ENCODE results near the gene ZAP70.
"Not testable (repeated sequence)": the region's sequence is repeated elsewhere in the genome, so short reads cannot be mapped to it uniquely, and the experiment has no call there.

ZAP70 gene

GRCh38 chr2:97670471-97670870, 42.9 kb upstream of the ZAP70 start:
- DNase-seq (ENCODE audit: low read depth, low spot score) = no peak
- POLR2A ChIA-PET = no interaction called here
- TF ChIP-seq, protein P1, sequence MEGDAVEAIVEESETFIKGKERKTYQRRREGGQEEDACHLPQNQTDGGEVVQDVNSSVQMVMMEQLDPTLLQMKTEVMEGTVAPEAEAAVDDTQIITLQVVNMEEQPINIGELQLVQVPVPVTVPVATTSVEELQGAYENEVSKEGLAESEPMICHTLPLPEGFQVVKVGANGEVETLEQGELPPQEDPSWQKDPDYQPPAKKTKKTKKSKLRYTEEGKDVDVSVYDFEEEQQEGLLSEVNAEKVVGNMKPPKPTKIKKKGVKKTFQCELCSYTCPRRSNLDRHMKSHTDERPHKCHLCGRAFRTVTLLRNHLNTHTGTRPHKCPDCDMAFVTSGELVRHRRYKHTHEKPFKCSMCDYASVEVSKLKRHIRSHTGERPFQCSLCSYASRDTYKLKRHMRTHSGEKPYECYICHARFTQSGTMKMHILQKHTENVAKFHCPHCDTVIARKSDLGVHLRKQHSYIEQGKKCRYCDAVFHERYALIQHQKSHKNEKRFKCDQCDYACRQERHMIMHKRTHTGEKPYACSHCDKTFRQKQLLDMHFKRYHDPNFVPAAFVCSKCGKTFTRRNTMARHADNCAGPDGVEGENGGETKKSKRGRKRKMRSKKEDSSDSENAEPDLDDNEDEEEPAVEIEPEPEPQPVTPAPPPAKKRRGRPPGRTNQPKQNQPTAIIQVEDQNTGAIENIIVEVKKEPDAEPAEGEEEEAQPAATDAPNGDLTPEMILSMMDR (IDR thresholded peaks at IDR 0.05; ENCODE audit: insufficient read depth, low read length, missing control alignments) = no peak
- CTCF ChIA-PET = interaction anchor here (1.2 to 1.6 kb wide), 2 partner anchors 29 to 80 kb away, joined by 5 to 8 read pairs; no protein-coding TSS in a partner anchor
- no peak overlapping the region for H3K4me3 ChIP-seq (ENCODE audit: low read depth, low read length)

DNA sequence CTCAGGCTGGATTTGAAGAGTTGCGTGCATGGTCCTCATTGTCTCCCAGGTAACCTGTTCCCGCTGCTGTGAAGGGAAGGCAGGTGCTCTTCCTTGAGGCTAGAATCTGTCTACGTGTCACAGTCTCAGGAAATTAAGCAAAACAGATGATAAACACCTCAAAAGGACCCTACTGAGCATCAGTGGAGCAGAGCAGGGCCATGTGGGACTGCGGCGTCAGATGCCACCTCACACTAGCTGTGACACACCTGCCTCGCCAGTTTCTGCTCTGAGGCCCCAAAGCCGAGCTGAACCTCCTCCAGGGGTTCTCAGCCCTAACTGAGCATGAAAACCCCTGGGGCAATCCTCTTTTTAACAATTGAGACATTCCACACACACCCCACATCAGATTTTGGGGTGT, 41.9 kb upstream of the ZAP70 start:
- no peak overlapping the region for H3K4me3 ChIP-seq (ENCODE audit: low read depth, low read length)
- ChIA-PET POLR2A (no interaction called here), CTCF (no interaction called here)
- no peak for DNase-seq (ENCODE audit: low read depth, low spot score)
- TF ChIP-seq, protein P1 (IDR thresholded peaks at IDR 0.05; ENCODE audit: insufficient read depth, low read length, missing control alignments) = no peak

GRCh38 chr2:97672606-97673140, 40.7 kb upstream of the ZAP70 start:
- CTCF ChIA-PET = interaction anchor here (0.8 to 1.7 kb wide), 7 partner anchors 8 to 82 kb away, joined by 3 to 10 read pairs (median 6); partner anchors contain the start of gene ACTR1B
- not testable (repeated sequence) for H3K4me3 ChIP-seq (ENCODE audit: low read depth, low read length); DNase-seq (ENCODE audit: low read depth, low spot score)
- POLR2A ChIA-PET = interaction anchor here (1.2 kb wide), 1 partner anchor 8 kb away, joined by 3 read pairs; no protein-coding TSS in a partner anchor

DNA sequence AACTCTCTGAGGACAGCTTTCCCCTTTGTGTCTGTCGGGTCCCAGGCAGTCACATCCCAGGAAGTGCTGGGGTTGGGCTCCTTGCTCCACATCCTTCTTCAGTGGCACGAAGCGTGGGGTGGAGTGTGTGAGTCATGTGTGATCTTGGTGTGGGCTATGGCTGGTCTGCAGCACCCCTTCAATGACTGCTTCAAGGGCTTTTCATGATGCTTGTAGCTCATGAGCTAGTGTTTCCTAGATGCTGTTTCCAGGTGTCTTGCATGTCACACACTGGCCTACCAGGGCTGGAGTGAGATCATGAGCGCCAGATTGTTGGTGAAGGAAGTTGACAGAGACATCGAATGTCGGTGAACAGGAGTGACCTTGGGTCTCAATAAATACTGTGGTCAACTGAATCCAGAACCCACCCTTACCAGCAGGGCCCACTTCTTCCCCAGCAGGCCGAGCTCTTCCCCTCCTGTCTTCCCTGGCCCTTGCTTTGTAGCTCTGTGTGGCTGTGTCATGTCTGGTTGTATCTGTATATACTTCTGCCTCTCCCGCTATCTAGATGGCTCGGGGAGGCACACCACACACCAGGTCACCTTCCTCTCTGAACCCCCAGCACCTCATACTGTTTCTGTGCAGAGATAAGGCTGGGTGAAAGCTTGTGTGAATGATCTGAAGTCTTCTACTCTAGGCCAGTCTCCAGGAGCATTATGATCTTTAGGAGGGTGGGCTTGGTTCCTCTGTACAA, 40.0 kb upstream of the ZAP70 start:
- ChIA-PET CTCF (interaction anchor here (0.8 to 1.7 kb wide), 7 partner anchors 8 to 83 kb away, joined by 3 to 10 read pairs (median 6); partner anchors contain the start of gene ACTR1B), POLR2A (interaction anchor here (1.2 kb wide), 1 partner anchor 9 kb away, joined by 3 read pairs; no protein-coding TSS in a partner anchor)
- TF ChIP-seq, protein P1 (IDR thresholded peaks at IDR 0.05; ENCODE audit: insufficient read depth, low read length, missing control alignments) = no peak
- no peak for DNase-seq (ENCODE audit: low read depth, low spot score)
- no peak overlapping the region for H3K4me3 ChIP-seq (ENCODE audit: low read depth, low read length)

- POLR2A ChIA-PET = no interaction called here
- no peak for DNase-seq (ENCODE audit: low read depth, low spot score)
- TF ChIP-seq, protein P1 (IDR thresholded peaks at IDR 0.05; ENCODE audit: insufficient read depth, low read length, missing control alignments) = no peak
- CTCF ChIA-PET = interaction anchor here (1.6 kb wide), 1 partner anchor 24 kb away, joined by 6 read pairs; no protein-coding TSS in a partner anchor
- H3K4me3 ChIP-seq (ENCODE audit: low read depth, low read length) = no peak overlapping the region
Measured at GRCh38 chr2:97673915-97674283, 39.5 kb upstream of the ZAP70 start.

- no peak overlapping the region for H3K4me3 ChIP-seq (ENCODE audit: low read depth, low read length)
- TF ChIP-seq, protein P1 (IDR thresholded peaks at IDR 0.05; ENCODE audit: insufficient read depth, low read length, missing control alignments) = no peak
- DNase-seq (ENCODE audit: low read depth, low spot score) = no peak
- POLR2A ChIA-PET = no interaction called here
- CTCF ChIA-PET = interaction anchor here (1.6 to 6.3 kb wide), 3 partner anchors 12 to 22 kb away, joined by 4 to 59 read pairs (median 32); partner anchors contain the start of gene ACTR1B
Measured at GRCh38 chr2:97675430-97676113, 37.8 kb upstream of the ZAP70 start.

All from AG04449 (cell line).